Stimulated activated CD4-positive, alpha-beta T cell treated with anti-CD3 and anti-CD28 coated beads, Interleukin-1b, Interleukin-23, amount 100 ng/mL, for 1 hour (primary cell): ENCODE measurements around the gene FICD.
"Not testable (repeated sequence)": the region's sequence is repeated elsewhere in the genome, so short reads cannot be mapped to it uniquely, and the experiment has no call there.

Source experiments
- DNase-seq, 2 donors: peaks; one replicate each; pipeline ENCODE4 v3.0.0-alpha.2; 2020; ENCODE audit warnings: low read depth in 2 of 2

The FICD gene

DNA sequence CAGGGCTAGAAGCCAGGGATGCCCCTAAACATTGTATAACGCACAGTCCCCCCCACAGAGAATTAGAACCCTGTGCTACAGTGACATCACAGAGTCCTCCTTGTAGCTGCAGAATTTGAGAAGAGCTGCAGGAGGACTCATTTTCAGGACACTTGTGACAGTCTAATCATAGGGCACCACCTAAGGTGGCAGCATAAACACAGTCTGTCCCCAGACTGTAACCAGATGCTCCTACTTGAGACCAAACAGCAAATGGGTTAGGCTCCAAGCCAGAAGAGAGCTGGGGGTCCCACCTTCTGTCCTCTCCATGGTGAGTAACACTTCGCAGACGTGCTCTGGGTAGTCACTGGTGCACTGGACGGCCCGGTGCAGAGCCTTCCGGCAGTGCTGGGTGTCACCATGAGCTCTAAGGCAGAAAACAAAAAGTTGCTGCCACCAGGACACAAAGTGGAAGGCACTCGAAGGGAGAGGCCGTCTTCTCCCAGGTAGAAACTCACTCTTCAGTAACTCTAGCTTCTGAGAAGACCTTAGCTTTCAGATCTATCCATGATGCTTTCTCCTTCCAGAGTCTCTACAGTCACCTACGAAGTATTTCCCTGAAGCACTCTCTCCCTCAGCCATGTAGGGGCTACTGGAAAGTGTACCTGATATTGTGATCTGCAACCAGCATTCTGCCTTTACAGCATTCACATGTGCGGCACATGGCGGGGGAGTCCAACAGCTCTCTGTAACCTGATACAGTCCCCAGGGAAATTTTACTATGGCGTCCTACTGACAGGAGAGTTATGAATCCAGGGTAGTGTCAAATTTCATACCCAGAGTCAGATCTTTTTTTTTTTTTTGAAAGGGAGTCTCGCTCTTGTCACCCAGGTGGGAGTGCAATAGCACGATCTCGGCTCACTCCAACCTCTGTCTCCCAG, 17.1 kb downstream of the FICD start:
- no peak for DNase-seq

DNA sequence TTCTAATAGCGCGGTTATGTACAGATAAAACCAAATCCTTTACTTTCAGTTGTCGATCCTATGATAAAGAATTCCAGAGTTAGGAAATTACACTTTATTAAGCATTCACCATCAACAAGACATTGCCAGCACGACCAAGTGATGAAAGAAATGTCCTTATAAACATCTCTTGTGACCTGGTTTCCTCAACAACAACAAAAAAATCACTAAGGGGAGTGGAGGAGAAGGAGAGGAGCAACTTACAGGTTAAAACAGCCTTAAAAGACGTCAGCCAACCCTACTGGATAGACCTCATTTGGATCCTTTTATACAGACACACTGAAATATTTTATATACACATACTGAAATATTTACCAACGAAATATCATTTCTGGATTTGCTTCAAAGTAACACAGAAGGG, 23.1 kb downstream of the FICD start:
- no peak for DNase-seq

- no peak for DNase-seq
Observed at GRCh38 chr12:108538616-108539195, 23.6 kb downstream of the FICD start.

DNA sequence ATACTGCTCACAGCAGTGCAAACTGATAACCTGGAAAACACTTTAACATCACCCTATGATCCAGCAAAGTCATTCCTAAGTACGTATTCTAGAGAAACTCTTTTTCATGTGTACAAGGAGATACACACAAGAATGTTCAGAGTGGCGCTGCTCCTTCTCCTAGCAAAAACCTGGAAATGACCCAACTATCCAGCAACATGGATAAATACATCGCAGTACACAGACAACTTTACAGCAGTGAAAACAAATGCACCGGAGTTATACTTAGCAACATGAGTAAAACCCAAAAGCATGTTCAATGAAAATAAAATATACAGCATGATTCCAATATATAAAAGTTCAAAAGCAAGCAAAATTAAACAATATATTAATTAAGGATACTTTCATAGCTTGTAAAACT, 27.2 kb downstream of the FICD start:
- no peak for DNase-seq

DNA sequence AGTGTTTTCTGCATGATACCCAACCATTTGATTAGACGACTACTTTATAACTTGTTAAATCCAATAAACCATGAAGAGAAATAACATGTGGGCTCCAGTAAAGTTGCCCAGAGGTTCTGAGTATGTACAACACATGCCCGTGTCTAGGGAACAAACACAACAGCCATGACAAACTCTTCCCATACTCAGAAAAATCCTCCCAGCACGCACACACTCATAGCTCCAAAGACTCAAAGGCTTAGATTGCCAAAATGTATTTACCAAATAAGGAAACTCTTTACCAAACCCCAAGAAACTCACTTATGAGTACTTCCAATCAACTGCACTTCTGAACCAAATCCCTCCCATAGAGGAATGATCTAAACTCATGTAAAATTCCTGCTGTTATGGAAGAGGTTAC, 28.6 kb downstream of the FICD start:
- no peak for DNase-seq

GRCh38 chr12:108547686-108548085, 32.6 kb downstream of the FICD start:
- no peak for DNase-seq

DNA sequence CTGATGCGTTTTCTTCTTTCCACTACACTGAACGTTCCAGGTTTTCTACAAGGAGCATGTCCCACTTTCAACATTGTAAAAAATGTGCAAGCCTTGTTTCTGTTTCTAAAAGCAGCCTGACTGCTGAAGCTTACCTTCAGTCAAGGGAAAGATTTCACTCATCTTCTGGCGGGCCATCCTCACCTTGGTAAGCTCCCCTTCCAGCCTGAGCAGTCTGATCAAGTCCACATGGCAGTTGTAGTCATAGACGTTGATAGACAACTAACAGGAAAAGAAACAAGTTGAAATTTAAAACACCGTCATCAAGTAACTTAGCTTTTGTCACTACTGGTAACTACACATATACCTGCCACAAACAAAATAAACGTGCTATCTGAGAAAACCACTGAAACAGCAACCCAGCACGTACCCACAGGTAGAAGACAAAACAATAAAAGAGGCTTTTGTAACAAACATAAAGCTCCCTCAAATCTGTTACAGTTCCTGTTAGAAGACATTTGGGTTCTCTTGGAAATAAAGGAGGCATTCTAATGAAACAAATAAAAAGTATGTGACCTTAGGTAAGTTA, 34.0 kb downstream of the FICD start:
- no peak for DNase-seq

DNA sequence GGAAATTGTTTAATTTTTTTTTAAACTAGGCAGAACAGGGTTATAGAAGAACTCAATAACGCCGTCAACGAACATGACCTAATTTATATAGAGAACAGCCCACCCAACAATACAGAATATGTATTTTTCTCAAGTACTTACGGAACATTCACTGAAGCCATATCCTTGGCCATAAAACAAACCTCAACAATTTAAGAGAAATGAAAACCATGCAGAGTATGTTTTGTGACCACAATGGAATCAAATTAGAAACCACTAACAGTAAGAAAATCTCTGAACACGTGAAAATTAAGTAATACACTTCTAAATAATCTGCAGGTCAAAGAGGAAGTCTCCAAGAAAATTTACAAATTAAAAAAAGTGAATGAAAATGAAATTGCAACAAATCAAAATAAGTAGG, 36.5 kb downstream of the FICD start:
- DNase-seq: no peak

DNA sequence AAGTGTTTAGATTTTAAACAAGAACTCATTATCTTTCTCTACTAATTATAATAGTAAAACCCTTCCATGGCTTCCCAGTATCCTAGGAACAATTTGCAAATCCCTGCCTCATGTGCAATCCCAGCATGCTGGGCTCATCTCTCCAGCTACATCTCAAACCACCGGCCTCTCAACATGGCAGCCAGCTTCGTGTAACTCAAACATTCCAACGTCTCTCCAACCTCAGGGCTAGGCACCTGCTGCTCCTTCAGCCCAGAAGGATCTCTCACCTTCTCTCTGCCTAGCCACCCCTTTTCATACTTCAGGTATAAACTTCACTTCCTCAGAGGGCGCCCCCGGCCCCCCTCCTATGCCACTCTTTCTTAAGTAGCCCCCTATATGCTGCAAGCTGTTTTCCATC, 38.7 kb downstream of the FICD start:
- DNase-seq: no peak

- not testable (repeated sequence) for DNase-seq
Observed at GRCh38 chr12:108555383-108555782, 40.3 kb downstream of the FICD start.

GRCh38 chr12:108559007-108559655, 44.1 kb downstream of the FICD start:
- no peak for DNase-seq

DNA sequence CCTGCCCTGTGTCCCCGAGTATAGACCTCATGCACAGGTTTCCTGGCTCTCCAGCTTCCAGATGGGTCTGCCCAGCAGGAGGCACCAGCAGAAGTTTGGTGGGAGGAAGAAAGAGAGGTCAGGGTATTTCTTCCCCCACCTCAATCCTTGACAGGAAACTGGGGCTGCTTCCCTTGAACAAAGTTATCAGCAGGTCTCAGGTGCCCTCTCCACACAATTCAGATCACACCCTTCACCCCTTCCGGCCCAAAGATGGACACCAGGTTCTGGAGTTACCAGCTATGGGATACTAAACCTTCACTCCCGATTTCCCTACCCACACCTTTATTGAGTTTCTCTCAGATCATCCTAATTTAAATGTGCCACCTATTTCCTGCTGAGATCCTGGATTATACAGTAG, 44.7 kb downstream of the FICD start:
- DNase-seq: no peak

DNA sequence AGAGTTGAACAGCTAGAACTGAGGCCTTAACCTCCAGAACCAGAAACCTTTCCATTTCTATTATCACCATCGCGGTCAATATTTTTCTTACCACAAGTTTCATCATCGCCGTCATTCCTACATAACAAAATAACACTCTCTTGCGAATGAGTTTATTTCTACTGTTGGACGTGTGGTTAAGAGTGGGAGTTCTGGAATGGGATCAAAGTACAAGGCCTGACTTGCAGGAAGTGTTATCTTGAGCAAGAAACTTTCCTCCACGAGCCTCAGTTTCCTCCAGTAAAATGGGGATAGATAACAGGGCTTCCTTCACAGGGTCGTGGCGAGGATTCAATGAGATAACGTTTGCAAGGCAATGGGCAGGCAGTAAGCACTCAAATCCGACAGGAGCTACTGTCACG, 45.2 kb downstream of the FICD start:
- DNase-seq: no peak

- DNase-seq: peak; percentile 36 to 59
Observed at GRCh38 chr12:108560752-108561719, 46.0 kb downstream of the FICD start, which contains the start of gene SART3. Gene SART3, minus strand, starts transcription at chr12:108561173. Its CDS starts 19 bp downstream, at chr12:108561154.

GRCh38 chr12:108561852-108562347, 46.8 kb downstream of the FICD start:
- no peak for DNase-seq

DNA sequence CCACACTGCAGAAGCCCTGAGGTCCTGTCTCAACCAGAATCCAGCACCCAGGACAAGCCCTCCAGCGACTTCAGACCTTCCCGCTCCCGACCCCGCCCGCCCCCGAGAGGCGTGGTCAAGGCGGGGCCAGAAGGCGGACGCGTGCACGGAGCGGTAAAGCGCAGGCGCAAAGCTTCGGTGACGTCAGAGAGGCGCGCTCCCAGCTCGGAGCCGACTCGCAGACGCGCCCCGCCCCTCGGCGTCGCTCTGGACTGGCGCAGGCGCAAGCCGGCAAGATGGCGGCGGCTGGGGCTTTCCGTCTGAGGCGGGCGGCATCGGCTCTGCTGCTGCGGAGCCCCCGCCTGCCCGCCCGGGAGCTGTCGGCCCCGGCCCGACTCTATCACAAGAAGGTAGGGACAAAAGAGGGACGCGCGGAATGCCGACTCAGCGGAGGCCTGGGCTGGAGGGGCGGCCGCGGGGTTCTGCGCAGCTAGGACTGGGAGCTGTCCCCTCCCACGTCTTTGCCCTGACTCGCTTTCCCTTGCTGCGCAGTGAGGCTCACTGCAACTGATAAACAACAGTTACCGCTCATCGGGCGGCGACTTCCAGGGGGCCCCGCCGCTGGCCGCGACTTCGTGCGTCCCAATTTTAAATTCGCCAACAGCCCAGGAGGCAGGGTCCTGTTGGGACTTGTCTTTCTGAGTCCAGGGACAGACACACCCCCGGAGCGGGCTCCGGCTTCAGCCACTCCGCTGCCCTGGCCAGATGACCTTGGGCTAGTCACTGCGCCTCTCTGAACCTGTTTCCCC, 47.5 kb downstream of the FICD start, which contains the start of gene ISCU:
Gene ISCU, plus strand, starts transcription at position 249 of the 788 bp plus-strand sequence. Its CDS starts 27 bp downstream, at position 276.
- peak; percentile 97 to 98 for DNase-seq

DNA sequence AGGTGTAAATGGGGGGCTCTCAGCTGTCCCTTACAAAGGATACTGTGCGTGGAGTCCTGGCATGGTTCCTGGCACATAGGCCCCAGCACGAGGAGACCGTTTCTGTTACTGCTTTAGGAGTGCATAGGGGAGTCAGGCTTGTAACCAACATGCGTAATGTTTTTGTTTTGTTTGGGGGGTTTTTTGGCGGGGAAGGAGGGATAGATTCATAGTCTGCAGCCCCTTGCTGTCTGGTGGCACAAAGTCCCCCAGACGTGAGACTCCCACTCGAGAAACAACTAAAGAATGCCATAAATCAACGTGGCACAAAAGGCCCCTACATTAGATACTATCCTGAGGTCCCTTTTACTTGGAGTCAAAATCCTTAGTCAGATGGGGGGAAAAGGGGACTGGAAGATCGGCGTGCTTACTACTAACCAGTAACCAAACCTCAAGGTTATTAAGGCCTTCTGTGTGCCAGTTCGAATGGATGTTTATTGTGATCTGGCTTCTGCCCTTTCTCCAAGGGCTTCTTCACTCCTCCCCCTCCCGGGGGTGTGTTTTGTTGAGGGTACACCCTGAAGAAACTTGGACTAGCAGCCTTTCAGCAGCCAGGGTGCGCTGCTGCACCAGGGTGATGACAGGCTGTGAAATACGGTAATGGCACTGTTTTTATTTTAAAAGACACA, 48.2 kb downstream of the FICD start:
- peak; percentile 65 to 70 for DNase-seq

GRCh38 chr12:108563804-108564151, 48.7 kb downstream of the FICD start:
- no peak for DNase-seq

GRCh38 chr12:108564724-108565123, 49.6 kb downstream of the FICD start:
- DNase-seq: no peak

- DNase-seq: no peak
Observed at GRCh38 chr12:108565146-108565545, 50.1 kb downstream of the FICD start.
